Liver (tissue), 3 donors: ENCODE data around the gene PPFIA4.

Experiments
- JUND ChIP-seq, 2 donors: IDR thresholded peaks; 2 replicates each; pipeline ENCODE4 v1.6.1; 2016; ENCODE audit warnings: antibody characterized with exemption in 2 of 2
- TF ChIP-seq, protein P1 (sequence below): fragments of 150-350 bp; IDR thresholded peaks from 2 replicates; pipeline ENCODE4 v1.5.1; 2017; ENCODE audit warnings: improper control_type of control experiment, low read depth, low read length; ENCODE audit not compliant: missing input control
- donor health status: healthy.
- donor health status: healthy.

DNA sequence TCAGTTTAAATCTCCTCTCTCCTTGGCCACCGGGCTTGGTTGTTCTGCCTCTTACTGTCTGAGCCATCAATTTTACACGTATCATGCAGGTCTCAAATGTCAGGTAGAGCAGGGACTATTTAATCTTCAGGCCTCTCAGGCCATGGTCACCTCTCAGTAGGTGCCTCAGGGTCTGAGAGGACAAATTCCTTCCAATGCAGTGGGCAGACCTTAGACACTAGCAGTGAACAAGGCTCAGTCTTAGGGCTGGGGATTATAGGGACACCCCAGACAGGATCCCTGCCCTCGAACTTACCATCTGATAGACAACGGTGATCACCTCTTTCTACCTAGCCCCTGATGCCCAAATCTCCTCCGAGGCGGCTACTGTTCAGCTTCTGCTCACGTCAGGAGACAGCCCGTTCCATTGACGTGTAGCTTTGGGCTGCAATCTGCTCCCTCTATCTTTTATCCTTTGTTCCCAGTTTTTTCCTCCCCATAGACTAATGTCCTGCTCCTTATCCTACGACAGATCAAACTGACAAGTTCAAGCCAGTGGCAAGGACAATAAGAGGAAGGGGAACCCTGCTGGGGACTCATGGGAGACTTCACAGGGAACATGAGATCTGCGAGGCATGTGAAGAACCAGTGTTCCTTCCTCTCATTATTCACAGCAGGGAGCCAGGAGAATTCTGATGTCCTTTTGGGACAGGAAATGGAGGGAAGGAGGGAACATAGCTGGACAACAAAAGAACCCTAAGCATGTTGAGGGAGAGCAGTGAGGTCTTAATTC, 60.9 kb downstream of the PPFIA4 start:
- TF ChIP-seq, protein P1, sequence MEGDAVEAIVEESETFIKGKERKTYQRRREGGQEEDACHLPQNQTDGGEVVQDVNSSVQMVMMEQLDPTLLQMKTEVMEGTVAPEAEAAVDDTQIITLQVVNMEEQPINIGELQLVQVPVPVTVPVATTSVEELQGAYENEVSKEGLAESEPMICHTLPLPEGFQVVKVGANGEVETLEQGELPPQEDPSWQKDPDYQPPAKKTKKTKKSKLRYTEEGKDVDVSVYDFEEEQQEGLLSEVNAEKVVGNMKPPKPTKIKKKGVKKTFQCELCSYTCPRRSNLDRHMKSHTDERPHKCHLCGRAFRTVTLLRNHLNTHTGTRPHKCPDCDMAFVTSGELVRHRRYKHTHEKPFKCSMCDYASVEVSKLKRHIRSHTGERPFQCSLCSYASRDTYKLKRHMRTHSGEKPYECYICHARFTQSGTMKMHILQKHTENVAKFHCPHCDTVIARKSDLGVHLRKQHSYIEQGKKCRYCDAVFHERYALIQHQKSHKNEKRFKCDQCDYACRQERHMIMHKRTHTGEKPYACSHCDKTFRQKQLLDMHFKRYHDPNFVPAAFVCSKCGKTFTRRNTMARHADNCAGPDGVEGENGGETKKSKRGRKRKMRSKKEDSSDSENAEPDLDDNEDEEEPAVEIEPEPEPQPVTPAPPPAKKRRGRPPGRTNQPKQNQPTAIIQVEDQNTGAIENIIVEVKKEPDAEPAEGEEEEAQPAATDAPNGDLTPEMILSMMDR: no peak
- TF ChIP-seq JUND (IDR thresholded peaks at IDR 0.05): no peak
